K562 (cell line): ENCODE results near the gene GPNMB. TPM values are rescaled to one million over a fixed set of nuclear protein-coding genes. Genes with fewer than 3 reads are reported as not detected.

Source experiments
- ATAC-seq: fragments of 200-7000 bp; cut with Tn5 transposase; 3 replicates; pipeline ENCODE4 v1.9.1; 2020; ENCODE audit warnings: moderate library complexity
- BruUV-seq: library from RNA; stranded (reverse); fragments of 400-500 nt; replicated peaks from 2 replicates; lab custom pipeline; 2021; lab: Mats Ljungman, UMichigan
- CTCF ChIA-PET: fragments of 300-600 bp; formaldehyde crosslinking; extraction: SDS; loops from one replicate; lab custom pipeline; 2021; ENCODE audit warnings: low intra/inter-chr PET ratio; lab: Yijun Ruan, JAX
- POLR2A ChIA-PET: fragments of 300-600, 350-650 bp; sonication (Branson Sonifier 250); formaldehyde crosslinking; extraction: SDS; loops from one replicate; lab custom pipeline; 2021; ENCODE audit warnings: antibody characterized with exemption, inconsistent platforms; lab: Yijun Ruan, JAX
- DNase-seq, 4 experiments: peaks; one replicate each; pipeline versions ENCODE4 v3.0.0 to v3.0.0-alpha.2; 2011 to 2018; ENCODE audit warnings: low spot score in 3 of 4, mixed read lengths in 3 of 4; ENCODE audit errors: extremely low read depth in 1 of 4
- FAIRE-seq: peaks from 2 replicates; lab custom pipeline; 2011; peaks lifted over from hg19 to GRCh38; lab: Jason Lieb, UNC
- H2AFZ ChIP-seq: 2 replicates; pipeline ENCODE4 v1.6.0; 2011; ENCODE audit warnings: low read depth, low read length, control low read depth, inconsistent platforms
- H3K27ac ChIP-seq: fragments of 200-600 bp; 3 replicates; pipeline ENCODE4 v1.8.0; 2011; ENCODE audit warnings: low read depth, mild to moderate bottlenecking, control low read depth, inconsistent platforms, low read length, moderate library complexity, mixed read lengths; ENCODE audit errors: extremely low read depth
- H3K27me3 ChIP-seq, 2 experiments: fragments of 300-600 bp in 1 of 2; 2 replicates in 1 of 2; 3 replicates in 1 of 2; pipeline versions ENCODE4 v1.6.0 to v1.8.0; 2011; ENCODE audit warnings: inconsistent platforms in 2 of 2, low read length in 2 of 2, mild to moderate bottlenecking in 1 of 2, mixed read lengths in 1 of 2, moderate library complexity in 1 of 2; ENCODE audit not compliant: control insufficient read depth in 2 of 2, insufficient read depth in 2 of 2
- H3K36me3 ChIP-seq: fragments of 300-600 bp; 3 replicates; pipeline ENCODE4 v1.8.0; 2011; ENCODE audit warnings: mild to moderate bottlenecking, low read length, inconsistent platforms; ENCODE audit not compliant: control insufficient read depth, insufficient read depth
- H3K4me1 ChIP-seq, 2 experiments: fragments of 200-600 bp in 1 of 2; replicated peaks in 1 of 2; 2 replicates in 1 of 2; 3 replicates in 1 of 2; pipeline versions ENCODE4 v1.5.1 to v1.8.0; 2011; ENCODE audit warnings: inconsistent platforms in 2 of 2, low read length in 2 of 2, mild to moderate bottlenecking in 1 of 2, mixed read lengths in 1 of 2, moderate library complexity in 1 of 2; ENCODE audit not compliant: control insufficient read depth in 2 of 2, insufficient read depth in 2 of 2
- H3K4me2 ChIP-seq: 2 replicates; pipeline ENCODE4 v1.6.1; 2011; ENCODE audit warnings: low read length, control low read depth, inconsistent platforms, mixed read lengths; ENCODE audit not compliant: insufficient read depth
- H3K4me3 ChIP-seq: fragments of 200-600 bp; sonication (generic), shearing (Covaris generic); 2 replicates; pipeline ENCODE4 v1.5.1; 2016; ENCODE audit warnings: control low read depth, inconsistent platforms
- H3K79me2 ChIP-seq: fragments of 200-600 bp; 3 replicates; pipeline ENCODE4 v1.8.0; 2011; ENCODE audit warnings: low read length, inconsistent platforms; ENCODE audit not compliant: control insufficient read depth, insufficient read depth
- H3K9ac ChIP-seq, 2 experiments: 2 replicates each; pipeline versions ENCODE4 v1.6.0 to v1.6.1; 2011; ENCODE audit warnings: low read depth in 2 of 2, low read length in 2 of 2, control low read depth in 1 of 2, inconsistent platforms in 1 of 2, mild to moderate bottlenecking in 1 of 2, mixed read lengths in 1 of 2; ENCODE audit not compliant: insufficient read depth in 1 of 2
- H3K9me1 ChIP-seq: one replicate; pipeline ENCODE4 v1.6.0; 2011; ENCODE audit warnings: inconsistent platforms, mild to moderate bottlenecking, low read length, moderate library complexity; ENCODE audit not compliant: control insufficient read depth, insufficient read depth
- H3K9me3 ChIP-seq: replicated peaks from 2 replicates; pipeline ENCODE4 v1.5.1; 2011; ENCODE audit warnings: low read depth, low read length, inconsistent platforms; ENCODE audit not compliant: control insufficient read depth, insufficient read depth
- H4K20me1 ChIP-seq: replicated peaks from 2 replicates; pipeline ENCODE4 v1.6.1; 2011; ENCODE audit warnings: low read length, inconsistent platforms, mixed read lengths; ENCODE audit not compliant: control insufficient read depth, insufficient read depth
- ADNP ChIP-seq: fragments of 200-800 bp; sonication (Bioruptor generic); IDR thresholded peaks from 2 replicates; pipeline ENCODE4 v1.6.1; 2016; ENCODE audit warnings: missing genetic modification characterization, missing compliant biosample characterization
- CTBP1 ChIP-seq: fragments of 450-650 bp; IDR thresholded peaks from 2 replicates; pipeline ENCODE4 v1.6.1; 2016; ENCODE audit warnings: borderline replicate concordance
- EP400 ChIP-seq: fragments of 450-650 bp; IDR thresholded peaks from 2 replicates; pipeline ENCODE4 v1.6.1; 2017; ENCODE audit warnings: antibody characterized with exemption, mild to moderate bottlenecking, moderate library complexity
- GATAD2A ChIP-seq: fragments of 450-650 bp; IDR thresholded peaks from 2 replicates; pipeline ENCODE4 v1.6.1; 2017
- POU5F1 ChIP-seq: fragments of 150-350 bp; IDR thresholded peaks from 2 replicates; pipeline ENCODE4 v1.6.1; 2014; ENCODE audit warnings: borderline replicate concordance, low read length, low read depth, mild to moderate bottlenecking; ENCODE audit not compliant: partially characterized antibody
- RBM17 ChIP-seq: fragments of 200-400 bp; formaldehyde crosslinking; IDR thresholded peaks from 2 replicates; pipeline ENCODE4 v1.6.1; 2017; ENCODE audit warnings: low read depth, mild to moderate bottlenecking, low read length, borderline replicate concordance
- SRSF1 ChIP-seq: fragments of 200-400 bp; formaldehyde crosslinking; IDR thresholded peaks from 2 replicates; pipeline ENCODE4 v1.6.1; 2017; ENCODE audit warnings: mild to moderate bottlenecking, low read depth, low read length, moderate library complexity
- TEAD4 ChIP-seq, 2 experiments: sonication (generic) in 1 of 2; formaldehyde crosslinking in 1 of 2; IDR thresholded peaks; 2 replicates each; pipeline versions ENCODE4 v1.6.1 to v1.8.0; 2012 to 2022; ENCODE audit warnings: borderline replicate concordance in 1 of 2, inconsistent platforms in 1 of 2, low read length in 1 of 2, mild to moderate bottlenecking in 1 of 2, missing genetic modification reagents in 1 of 2
- ZNF354B ChIP-seq: fragments of 250-450 bp; sonication (Bioruptor Pico); IDR thresholded peaks from 2 replicates; pipeline ENCODE4 v1.4.0; 2020
- ZNF561 ChIP-seq: fragments of 450-650 bp; formaldehyde crosslinking; conservative IDR thresholded peaks from 2 replicates; pipeline ENCODE4 v1.4.0; 2020; ENCODE audit warnings: mild to moderate bottlenecking, moderate library complexity
- WGBS: fragments of 100-300 bp; shearing (Covaris generic); methylation state at CpG from one replicate; pipeline ENCODE4 v1.1.6; 2016; ENCODE audit warnings: low coverage, mixed read lengths; ENCODE audit not compliant: insufficient coverage; ENCODE audit errors: missing lambda C conversion rate; 5-methylcytosine and 5-hydroxymethylcytosine counted together
- in situ Hi-C: fragments of 300-500 bp; cut with MboI; formaldehyde crosslinking; loops from 4 replicates; pipeline ENCODE4 v1.15.0; 2018; ENCODE audit warnings: inconsistent platforms, mixed read lengths
- intact Hi-C: fragments of 100-400 bp; cut with micrococcal nuclease; formaldehyde crosslinking; loops from 2 replicates; pipeline ENCODE4 v1.14.2; 2022
- polyA plus RNA-seq, 8 experiments: library from polyadenylated mRNA; depleted of rRNA in 4 of 8; stranded (reverse) in 5 of 8; unstranded in 3 of 8; fragments of >200 nt; fragmentation: Nextera tagmentation in 2 of 8; fragmentation: Illumina TruSeq in 1 of 8; extraction: Ambion mirVana in 2 of 8; extraction: Trizol in 1 of 8; gene quantifications; 2 replicates each; pipeline versions ENCODE4 v1.2.1 to v1.2.3, GENCODE V29; 2011 to 2014; ENCODE audit warnings: inconsistent platforms in 1 of 8, missing spikeins in 1 of 8
- total RNA-seq, 7 experiments: library from RNA; depleted of rRNA in 6 of 7; stranded (reverse); fragments of >200 nt in 6 of 7; fragmentation: Illumina TruSeq in 2 of 7; extraction: Trizol in 2 of 7; gene quantifications; 2 replicates each; pipeline versions ENCODE4 v1.2.1 to v1.2.3, GENCODE V29; 2011 to 2021; ENCODE audit warnings: low replicate concordance in 1 of 7
- TF ChIP-seq, protein P1 (sequence below): IDR thresholded peaks from 2 replicates; pipeline ENCODE4 v1.6.1; 2011; ENCODE audit not compliant: insufficient read length; ENCODE audit errors: extremely low read depth
- TF ChIP-seq, protein P2 (sequence below): fragments of 450-650 bp; IDR thresholded peaks from 2 replicates; pipeline ENCODE4 v1.6.1; 2016; ENCODE audit warnings: borderline replicate concordance
- TF ChIP-seq, protein P3 (sequence below): sonication (generic); formaldehyde crosslinking; IDR thresholded peaks from 2 replicates; pipeline ENCODE4 v1.5.0; 2020; ENCODE audit warnings: missing genetic modification reagents

The GPNMB gene
- total and polyA plus RNA-seq, 9 of the 15 experiments (the other 6 are each of a cell fraction or from before 2014, with no cell fraction given) = 0.15 to 0.72 (median 0.33) TPM

DNA sequence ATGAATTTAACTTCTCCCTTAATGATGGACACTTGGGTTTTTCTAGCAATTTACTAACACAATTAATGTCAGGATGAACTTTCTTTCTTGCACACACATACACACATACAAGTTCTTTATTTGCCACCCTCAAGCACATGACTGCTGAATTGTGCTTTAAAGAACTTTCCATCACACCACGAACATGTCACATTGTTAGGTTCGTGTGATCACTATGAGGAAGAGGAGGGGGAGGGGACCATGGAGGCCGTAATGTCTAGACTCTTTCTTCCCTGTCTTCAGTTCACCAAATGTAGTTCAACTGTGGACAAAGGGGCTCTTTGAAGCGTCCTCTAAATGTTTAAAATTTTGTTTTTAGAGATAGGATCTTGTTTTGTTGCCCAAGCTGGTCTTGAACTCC lies 33.7 kb upstream of the GPNMB start:
- CTCF ChIA-PET = no interaction called here

More for the DNA sequence above, 33.7 kb upstream of the GPNMB start:
- no peak for DNase-seq
- no peaks in the 10 kb centered on the region for H3K79me2 ChIP-seq
- FAIRE-seq = no peak
- H3K4me3 ChIP-seq = no peak overlapping the region
- H3K4me2 ChIP-seq = no peak overlapping the region
- TF ChIP-seq POU5F1 (no peak), SRSF1 (no peak), ADNP (no peak), ZNF561 (CRISPR knock-in tag) (no peak), CTBP1 (no peak), RBM17 (no peak), EP400 (no peak), GATAD2A (no peak), TEAD4 (IDR thresholded peaks at IDR 0.05; ENCODE audit: low read length) (no peak), TEAD4 (CRISPR knock-in tag; IDR thresholded peaks at IDR 0.05; ENCODE audit: borderline replicate concordance) (no peak), ZNF354B (CRISPR knock-in tag) (no peak)
- TF ChIP-seq, protein P1, sequence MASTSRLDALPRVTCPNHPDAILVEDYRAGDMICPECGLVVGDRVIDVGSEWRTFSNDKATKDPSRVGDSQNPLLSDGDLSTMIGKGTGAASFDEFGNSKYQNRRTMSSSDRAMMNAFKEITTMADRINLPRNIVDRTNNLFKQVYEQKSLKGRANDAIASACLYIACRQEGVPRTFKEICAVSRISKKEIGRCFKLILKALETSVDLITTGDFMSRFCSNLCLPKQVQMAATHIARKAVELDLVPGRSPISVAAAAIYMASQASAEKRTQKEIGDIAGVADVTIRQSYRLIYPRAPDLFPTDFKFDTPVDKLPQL = no peak
- TF ChIP-seq, protein P2, sequence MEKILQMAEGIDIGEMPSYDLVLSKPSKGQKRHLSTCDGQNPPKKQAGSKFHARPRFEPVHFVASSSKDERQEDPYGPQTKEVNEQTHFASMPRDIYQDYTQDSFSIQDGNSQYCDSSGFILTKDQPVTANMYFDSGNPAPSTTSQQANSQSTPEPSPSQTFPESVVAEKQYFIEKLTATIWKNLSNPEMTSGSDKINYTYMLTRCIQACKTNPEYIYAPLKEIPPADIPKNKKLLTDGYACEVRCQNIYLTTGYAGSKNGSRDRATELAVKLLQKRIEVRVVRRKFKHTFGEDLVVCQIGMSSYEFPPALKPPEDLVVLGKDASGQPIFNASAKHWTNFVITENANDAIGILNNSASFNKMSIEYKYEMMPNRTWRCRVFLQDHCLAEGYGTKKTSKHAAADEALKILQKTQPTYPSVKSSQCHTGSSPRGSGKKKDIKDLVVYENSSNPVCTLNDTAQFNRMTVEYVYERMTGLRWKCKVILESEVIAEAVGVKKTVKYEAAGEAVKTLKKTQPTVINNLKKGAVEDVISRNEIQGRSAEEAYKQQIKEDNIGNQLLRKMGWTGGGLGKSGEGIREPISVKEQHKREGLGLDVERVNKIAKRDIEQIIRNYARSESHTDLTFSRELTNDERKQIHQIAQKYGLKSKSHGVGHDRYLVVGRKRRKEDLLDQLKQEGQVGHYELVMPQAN = no peak
- TF ChIP-seq, protein P3, sequence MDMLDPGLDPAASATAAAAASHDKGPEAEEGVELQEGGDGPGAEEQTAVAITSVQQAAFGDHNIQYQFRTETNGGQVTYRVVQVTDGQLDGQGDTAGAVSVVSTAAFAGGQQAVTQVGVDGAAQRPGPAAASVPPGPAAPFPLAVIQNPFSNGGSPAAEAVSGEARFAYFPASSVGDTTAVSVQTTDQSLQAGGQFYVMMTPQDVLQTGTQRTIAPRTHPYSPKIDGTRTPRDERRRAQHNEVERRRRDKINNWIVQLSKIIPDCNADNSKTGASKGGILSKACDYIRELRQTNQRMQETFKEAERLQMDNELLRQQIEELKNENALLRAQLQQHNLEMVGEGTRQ (CRISPR knock-in tag) = no peak
- 35% methylated on average over 4 of the region's 4 CpGs for WGBS
- in situ Hi-C loops (no loop called here), intact Hi-C loops (no loop called here)
- peaks cover 0 to 3% of the 10 kb centered on the region in 2 experiments; a peak in 1 of 5 replicates for H3K4me1 ChIP-seq
- no peaks in the 10 kb centered on the region for H4K20me1 ChIP-seq
- no peaks in the 10 kb centered on the region for H3K9me1 ChIP-seq
- H3K9ac ChIP-seq = no peak overlapping the region
- H3K27me3 ChIP-seq = no peaks in the 10 kb centered on the region
- H3K36me3 ChIP-seq = no peaks in the 10 kb centered on the region
- no peak overlapping the region for H3K27ac ChIP-seq
- no peaks in the 10 kb centered on the region for H3K9me3 ChIP-seq
- POLR2A ChIA-PET = interaction anchor here (1.0 to 1.9 kb wide), 4 partner anchors 13 to 50 kb away, joined by 3 to 4 read pairs (median 4); no protein-coding TSS in a partner anchor
- no peak for ATAC-seq
- BruUV-seq = no TSS peak
- H2AFZ ChIP-seq = peak overlapping the region; percentile 48
